Smooth muscle cell of the brain vasculature (primary cell): ENCODE data around the gene FAM81A.
A peak's percentile ranks its signal among the peaks of the same experiment; 100 is the strongest.
"Not testable (repeated sequence)": the region's sequence is repeated elsewhere in the genome, so short reads cannot be mapped to it uniquely, and the experiment has no call there.

Experiments used
- DNase-seq: peaks from one replicate; pipeline ENCODE4 v3.0.0-alpha.2; 2012; ENCODE audit warnings: low read depth, low spot score

FAM81A gene

DNA sequence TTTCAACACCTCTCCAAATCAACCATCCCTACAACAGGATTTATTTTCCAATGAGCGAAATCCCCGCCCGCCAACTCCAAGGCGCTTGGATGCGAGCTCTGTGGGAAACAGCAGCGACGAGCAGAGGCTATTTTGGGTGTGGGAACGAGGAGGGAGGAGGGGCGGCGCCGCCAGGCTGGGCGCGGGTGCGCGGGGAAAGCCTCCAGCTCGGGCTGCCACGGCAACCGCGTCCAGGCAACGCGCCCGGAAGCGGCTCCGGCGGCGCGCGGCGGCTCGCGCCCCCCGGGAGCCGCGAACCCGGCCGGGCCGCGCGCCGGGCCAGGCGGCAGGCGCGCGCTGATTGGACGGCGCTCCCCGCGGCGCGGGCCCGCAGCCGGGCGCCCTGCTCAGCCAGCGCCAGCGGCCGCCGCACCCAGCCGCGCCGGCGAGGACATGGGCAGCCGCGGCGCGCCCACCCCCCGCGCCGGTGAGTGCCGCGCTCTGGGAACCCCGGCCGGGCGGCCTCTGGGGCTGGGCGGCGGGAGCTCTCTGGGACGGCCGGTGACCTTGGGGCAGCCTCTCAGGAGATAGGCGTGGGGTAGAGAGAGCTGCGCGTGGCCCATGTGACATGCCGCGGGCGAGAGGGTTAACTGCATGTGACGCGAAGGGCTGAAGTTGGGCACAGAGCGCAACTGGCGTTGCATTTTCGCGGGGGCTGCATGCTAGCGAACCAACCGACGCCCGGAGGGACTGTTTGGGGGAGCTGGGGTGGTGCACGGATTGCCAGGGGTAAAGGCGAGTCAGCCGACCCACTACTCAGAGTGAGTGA, at the start of gene FAM81A:
FAM81A (plus strand) TSS at position 370 of the 808 bp plus-strand sequence. CDS start 20,441 bp downstream, outside the sequence.
- peak; percentile 4 for DNase-seq

DNA sequence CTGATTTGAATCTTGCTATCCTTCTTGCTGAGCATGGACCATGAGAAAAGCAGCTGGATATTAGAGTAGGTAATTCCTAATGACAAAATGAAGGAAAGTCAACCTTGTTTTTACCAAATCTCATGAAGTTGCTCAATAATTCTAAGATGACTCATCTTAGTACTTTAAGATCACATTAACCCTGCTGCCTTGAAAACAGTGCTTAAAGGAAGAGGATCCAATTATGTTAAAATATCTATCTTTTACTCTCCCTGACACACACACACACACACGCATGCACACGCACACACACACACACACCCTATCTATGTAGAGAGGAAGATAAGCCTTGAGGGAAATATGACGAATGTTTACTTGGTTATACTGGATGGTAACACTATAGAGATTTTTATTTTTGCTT, 49.3 kb upstream of the FAM81A start:
- no peak for DNase-seq

DNA sequence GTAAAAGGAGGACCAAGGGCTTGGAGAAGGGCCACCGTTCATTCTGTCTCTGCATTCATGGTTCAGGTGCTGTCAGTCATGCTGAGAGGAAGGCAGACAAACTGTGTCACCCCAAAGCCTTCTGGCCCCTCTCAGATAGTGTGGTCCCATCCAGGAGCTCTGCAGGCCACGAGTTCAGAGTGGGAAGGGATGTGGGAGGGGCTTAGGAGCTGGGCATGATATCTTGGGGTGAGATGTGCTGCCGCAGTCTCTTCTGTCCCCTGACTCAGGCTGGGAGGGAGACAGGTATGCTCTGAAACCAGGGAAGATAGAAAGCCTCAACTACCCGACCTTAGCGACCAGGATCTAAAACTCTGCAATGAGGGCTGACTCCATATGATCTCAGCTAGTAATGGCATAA, 45.7 kb upstream of the FAM81A start:
- no peak for DNase-seq

DNA sequence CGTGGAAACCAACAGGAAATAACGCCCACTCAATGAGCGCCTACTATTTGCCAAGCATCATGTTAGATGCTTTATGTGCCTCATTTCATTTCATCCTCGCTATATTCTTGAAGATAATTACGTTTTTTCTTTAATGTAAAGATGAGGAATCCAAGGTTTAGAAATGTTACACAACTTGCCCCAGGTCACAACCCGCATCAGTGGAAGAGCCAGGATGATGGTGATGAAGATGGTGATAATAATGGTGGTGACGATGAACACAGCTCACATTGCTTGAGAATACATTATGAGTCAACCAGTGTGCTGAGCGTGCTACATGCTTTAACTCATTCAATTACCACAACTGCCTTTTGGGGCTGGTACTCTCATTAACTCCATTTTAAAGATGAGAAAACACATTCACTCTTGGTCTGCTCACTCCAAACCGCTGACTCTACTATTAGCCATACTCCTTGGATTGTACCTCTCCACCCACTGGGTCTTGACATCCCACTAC, 43.8 kb upstream of the FAM81A start:
- DNase-seq: no peak

DNA sequence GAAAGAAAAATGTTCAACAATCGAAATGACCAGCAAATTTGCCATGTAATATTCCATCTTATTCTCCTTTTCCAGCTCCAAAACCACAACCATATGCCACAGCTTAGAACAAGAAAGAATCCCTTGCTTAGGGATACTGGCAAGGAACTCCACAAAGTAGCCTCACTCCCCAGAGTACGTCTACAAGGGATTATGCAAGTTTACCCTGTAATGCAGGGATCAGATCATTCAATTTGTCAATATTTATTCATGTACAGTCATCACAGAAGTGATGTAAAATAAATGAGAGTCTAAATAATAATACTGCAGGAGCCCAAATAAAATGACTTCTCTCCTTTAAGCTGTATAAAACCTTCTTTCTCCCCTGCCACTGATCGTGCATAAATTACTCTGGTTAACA, 41.8 kb upstream of the FAM81A start:
- DNase-seq: no peak

DNA sequence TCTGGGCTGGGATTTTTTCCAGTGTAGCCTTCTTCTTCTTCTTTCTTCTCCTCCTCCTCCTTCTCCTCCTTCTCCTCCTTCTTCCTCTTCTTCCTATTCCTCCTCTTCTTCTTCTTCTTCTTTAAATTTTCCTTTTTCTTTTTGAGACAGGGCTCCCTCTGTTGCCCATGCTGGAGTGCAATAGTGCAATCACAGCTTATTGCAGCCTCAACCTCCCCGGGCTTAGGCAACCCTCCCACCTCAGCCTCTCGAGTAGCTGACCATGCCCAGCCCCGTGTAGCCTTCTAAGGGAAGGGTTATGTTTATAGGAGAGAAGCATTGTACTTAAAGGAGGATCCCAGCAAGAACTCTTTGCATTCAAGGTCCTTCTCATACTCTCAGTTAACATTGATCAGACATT, 41.3 kb upstream of the FAM81A start:
- no peak for DNase-seq

DNA sequence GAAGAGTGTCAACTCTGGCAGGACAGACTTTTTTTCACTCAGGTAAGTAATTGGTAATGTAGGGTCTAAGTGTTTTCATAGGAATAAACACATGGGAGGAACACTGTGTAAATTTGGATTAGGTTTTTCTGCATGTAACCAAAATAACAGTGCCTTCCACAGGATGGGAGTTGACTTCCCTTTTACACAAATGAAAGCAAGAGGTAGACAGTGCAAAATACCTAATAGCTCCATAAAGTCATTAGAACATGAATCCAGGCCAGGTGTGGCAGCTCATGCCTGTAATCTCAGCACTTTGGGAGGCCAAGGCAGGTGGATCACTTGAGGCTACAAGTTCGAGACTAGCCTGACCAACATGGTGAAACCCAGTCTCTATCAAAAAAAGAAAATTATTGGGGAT, 39.8 kb upstream of the FAM81A start:
- DNase-seq: no peak

DNA sequence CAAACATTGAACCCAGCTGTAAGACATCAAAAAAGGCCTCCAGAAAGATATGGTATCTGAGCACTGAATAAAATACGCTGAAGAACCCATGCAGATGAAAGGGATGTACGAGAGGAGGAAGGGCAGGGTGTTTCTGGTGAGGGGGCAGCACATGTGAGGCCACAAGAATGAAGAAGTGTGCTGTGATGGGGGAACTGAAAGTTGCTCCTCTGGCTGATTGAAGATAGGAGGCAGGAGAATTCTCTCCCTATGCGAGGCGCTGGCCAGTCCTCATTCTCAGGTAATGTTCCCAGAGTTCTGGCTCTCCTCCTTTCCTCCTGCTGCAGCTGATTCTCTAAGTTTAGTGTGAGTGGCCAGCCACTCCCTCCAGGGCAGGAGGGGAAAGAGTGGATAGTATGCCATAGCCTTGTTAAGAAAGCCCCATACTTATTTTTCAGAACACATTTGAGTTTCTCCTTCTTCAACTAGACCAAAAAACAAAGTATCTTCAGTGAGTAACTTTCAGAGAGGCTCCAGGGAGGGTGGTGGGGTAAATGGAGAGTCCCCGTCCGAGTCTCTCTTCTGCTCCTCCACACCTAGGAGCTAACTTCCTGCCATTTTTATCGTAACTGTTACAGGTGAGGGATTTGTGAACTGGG, 38.4 kb upstream of the FAM81A start:
- no peak for DNase-seq

DNA sequence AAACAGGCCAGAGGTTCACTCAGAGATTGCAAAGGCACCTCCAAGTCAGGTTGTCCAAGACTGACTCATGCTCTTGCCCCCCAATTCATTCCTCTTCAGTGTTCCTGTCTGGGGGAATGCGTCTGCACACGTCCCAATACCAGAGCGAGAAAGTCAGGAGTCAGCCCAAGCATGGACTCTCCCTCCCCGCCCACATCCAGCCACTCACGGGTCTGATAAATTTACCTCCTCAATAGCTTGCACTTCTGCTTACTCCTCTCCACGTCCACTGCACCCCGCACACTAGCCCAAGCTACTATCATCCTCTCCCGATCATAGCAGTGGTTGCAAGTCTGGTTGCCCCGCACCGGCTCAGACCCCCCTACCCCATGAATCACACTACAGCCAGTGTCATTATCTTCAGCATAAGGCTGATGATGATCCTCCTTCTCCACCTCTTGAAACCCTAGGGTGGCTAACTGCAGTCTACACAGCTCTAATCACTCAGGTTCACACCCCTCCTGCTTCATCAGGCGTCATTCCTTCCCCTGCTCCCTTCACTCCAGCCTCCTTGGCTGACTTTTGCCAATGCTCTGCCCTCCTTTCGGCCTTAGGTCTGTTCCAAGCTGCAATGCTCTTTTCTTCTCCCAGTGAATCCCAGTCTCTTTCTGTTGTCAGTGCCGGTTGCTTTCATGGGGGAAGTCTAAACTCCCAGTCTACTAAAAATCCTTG, 37.7 kb upstream of the FAM81A start:
- DNase-seq: no peak

DNA sequence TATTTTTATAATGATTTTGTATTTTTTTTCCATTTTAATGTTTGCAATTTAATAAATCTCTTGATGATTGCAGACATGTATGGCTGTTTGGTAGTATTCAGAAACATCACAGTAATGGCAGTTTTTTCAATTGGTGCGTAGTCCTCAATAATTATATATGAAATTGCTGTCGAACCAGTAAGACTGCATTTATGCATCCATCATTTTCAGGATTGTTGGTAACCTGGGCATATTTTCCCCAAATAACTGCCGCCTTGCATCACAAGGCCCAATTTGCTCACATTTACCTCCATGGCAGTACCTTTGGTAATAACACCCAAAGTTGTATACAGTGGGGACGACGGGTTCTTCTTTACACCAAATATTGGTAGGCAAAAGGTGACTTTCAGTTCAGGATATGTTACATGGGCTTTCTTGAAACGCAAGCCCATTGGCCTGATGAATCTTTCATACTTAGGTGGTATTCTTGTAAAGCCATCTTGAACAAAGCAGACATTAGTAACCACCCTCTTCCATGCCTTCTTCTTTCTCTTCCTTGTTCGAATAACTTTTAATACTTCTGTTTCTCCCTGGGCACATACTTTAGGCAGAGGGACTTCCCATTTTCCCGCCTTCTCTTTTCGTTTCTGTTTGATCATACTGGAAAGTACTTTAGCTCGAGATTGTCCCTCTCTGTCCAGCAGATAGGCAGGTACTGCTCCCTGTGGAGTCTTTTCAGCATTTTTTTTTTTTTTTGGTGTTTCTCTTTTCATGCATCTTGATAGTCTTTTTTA, 36.7 kb upstream of the FAM81A start:
- not testable (repeated sequence) for DNase-seq

DNA sequence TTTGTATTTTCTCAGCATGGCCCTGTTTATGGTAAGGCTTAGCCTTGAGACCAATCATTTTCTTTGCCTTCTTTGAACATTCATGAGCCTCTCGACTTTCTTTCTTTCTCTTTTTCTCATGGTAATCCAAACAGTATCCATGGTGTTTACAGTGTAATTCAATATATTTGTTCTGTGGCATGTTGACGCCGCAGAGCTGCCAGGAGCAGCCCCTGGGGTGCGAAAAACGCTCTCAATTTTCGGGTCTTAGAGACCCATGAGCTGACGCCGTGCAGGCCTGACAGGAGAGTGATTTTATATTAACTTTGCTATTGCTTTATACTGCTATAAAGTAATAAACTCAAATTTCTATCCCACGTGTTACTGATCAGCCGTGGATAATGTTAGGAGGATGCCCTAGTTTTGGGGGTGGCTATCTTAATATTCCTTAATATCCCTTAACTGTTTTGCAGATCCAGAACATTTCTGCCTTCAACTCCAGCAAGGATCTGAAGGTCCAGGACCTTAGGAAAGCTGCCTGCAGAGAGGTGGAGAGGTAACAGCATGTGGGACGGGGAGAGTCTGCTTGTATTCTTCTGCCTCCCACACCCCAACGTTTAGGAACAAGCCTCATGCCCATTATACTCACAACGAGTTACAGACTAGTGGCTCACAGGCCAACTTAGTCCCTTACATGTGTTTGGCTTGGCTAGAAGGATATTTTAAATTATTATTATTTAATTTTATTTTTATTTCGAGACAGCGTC, 36.0 kb upstream of the FAM81A start:
- DNase-seq: no peak

DNA sequence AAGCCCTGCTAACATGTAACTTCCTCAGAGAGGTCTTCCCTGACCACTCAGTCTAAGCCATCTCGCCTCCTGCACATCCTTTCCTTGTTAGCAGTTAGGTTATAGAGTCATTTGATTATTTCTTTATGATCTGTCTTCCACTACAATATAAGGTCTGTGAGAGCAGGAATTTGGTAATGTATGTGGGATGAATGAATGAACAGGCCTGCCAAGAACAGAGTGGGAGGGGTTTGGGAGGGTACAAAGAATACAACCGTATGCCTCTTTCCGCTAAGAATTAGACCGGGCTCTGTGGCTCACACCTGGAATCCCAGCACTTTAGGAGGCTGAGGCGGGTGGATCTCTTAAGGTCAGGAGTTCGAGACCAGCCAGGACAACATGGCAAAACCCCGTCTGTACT, 32.9 kb upstream of the FAM81A start:
- DNase-seq: no peak

DNA sequence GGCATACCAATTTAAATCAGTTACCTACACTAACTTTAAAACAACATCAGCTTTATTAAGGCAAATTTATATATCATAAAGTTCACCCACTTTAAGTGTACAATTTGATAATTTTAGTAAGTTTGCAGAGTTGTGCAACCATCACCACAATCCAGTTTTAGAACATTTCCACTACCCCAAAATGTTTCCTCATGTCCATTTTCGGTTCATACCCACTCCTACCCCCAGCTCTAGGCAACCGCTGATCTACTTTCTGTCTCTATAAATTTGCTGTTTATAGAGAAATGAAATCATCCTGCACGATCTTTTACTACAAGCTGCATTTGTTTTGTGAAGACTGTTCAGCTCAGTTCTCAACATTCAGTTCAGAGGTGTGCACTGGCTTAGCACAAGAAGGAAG, 31.5 kb upstream of the FAM81A start:
- no peak for DNase-seq

DNA sequence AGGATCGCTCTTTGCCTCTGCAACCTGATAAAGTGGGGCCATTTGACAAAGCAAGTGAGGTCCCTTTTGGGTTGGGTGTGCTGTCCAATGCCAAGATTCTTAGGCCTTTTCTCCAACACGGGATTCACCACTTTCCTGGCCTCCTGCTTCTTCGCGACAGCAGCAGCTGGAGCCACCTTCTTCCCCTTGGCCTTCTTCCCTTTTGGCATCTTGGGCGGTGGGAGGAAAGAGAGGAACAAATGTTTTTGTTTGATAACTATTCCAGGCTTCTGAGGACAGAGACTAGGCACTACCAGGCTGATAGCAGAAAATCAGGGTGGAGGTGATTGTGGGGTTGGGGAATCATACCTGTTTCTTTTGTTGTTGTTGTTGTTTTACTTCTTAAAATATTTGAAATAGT, 30.0 kb upstream of the FAM81A start:
- DNase-seq: no peak

DNA sequence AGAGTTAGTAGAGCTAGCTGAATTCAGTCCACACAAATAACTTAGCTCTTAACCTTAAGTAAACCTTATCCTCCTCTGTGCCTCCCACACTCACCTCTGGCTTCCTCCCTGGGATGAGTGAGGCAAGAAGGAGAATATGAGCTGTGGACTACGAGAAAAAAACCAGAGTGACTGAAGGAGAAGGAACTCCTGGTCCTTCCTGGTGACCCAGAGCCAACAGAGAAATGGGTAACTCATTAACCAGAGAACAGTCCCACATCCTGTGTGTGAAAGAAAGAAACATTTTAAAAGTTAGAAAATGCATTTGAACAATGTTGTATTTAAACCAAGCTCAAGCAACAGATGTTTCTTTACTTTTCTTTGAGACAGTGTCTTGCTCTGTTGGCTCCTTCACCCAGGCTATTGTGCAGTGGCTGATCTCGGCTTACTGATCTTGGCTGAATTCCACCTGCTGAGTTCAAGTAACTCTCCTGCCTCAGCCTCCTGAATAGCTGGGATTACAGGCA, 27.5 kb upstream of the FAM81A start:
- DNase-seq: no peak

DNA sequence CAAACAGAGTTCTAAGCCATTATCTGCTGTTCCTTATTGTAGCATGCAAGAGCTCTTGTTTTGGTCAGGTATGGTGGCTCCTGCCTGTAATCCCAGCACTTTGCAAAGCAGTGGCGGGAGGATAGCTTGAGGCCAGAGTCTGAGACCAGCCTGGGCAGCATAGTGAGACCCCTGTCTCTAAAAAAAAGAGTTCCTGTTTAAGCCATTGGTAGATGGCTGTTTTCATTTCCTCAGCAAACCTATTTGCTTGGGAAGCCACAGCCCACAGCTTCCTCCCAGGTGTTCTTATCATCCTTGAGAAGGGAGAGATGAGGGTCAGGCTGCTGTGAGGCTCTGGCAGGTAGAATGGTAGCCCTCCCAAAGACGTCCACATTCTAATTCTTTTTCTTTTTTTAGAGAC, 24.4 kb upstream of the FAM81A start:
- DNase-seq: no peak

DNA sequence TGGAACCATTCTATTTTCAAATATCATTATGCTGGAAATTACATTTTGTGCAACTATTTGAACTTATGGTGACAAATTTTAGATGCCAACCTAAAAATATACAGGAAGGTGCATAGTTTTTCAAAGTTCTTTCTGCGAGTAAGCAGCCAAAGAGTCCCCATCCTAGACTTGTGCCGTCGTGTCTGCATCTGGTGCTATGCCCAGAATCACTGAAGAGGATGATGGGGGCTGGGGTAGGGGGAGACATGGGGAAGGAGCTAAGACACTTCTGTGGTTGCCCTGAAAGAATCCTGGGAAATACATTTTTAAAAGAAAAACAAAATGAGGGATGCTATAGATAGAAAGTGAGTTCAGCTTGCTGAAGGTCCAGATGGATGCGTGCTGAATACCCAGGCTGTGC, 21.2 kb upstream of the FAM81A start:
- DNase-seq: no peak

DNA sequence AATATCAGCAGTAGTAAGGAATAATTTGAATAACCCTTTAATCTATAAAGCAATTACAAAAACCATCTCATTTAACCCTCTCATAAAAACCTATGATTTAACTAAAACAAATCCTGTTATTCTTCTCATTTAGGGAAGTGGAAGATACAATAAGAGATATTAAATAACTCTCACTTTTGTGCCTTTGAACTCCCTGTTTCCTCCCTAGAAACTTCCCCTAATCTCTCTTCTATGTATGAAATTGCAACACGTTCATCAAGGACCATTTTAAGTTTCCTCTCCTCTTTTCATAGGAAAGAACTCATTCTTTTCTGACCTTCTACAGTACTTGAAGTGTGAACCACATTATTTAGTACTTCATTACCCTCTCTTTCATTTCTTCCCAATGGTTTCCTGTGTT, 18.8 kb upstream of the FAM81A start:
- DNase-seq: no peak

DNA sequence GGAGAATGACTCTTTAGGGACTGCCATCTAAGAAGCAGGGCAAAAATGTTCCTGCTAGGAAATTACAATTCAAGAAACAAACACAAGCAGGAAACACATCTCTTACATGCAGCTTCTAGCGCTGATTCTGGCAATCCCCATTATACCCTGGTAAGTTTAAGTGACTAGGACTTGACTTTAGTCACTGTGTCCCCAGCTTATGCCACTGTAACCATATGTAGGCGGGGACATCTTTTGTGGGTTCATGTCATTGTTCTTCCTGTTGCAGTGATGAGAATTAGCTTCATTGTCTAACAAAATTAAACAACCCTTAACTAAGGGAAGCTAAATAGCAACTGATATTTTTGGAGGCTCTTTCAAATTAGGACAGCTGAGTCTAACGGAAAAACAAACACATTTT, 17.9 kb upstream of the FAM81A start:
- no peak for DNase-seq

DNA sequence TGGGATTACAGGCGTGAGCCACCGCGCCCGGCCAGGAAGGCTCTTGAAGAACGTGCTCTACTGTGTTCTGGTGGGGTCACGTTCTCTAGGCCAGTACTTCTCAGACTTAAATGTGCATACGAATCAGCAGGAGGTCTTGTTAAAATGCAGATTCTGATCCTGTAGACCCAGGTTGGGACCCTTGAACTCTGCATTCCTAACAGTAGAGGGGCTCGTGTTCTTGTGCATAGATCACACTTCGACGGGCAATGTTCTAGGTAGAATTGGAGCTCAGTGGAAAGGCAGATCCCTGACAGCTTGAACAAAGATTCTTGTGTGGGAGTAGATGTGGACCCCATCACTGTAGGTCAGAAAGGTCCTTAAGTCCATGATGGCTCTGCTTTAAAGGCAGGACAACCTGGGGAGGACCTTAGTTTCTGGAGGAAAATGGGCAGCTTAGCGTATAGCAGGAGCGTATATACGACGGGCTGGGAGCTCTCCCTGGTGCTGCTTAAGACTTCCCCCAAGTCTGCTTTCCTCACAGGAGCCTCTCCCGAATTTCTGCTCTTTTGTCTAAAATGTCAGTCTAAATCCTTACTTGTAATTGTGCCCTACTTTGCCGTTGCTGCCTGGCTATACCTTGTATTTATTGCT, 16.9 kb upstream of the FAM81A start:
- no peak for DNase-seq
